Stimulated activated memory B cell treated with anti-CD40 and anti-IgM and Interleukin-4, amounts not matched to agents 10 μg/mL and 1 μg/mL and 100 μg/mL, for 72 hours (primary cell): ENCODE measurements around the gene NRL.

Source experiments
- ATAC-seq: fragments of 150-1000 bp; cut with Tn5 transposase; 2 replicates; pipeline ENCODE4 v1.10.0; 2021
- H3K27ac Mint-ChIP-seq: one replicate; pipeline ENCODE4 v1.8.0; 2022; ENCODE audit warnings: mild to moderate bottlenecking, mixed read lengths
- H3K27me3 Mint-ChIP-seq: one replicate; pipeline ENCODE4 v1.8.0; 2022; ENCODE audit warnings: mixed read lengths
- H3K36me3 Mint-ChIP-seq: one replicate; pipeline ENCODE4 v1.8.0; 2022; ENCODE audit warnings: mixed read lengths
- H3K4me1 Mint-ChIP-seq: one replicate; pipeline ENCODE4 v1.8.0; 2022; ENCODE audit warnings: mixed read lengths
- H3K4me3 Mint-ChIP-seq: one replicate; pipeline ENCODE4 v1.8.0; 2022; ENCODE audit warnings: mild to moderate bottlenecking, moderate library complexity, mixed read lengths
- H3K9me3 Mint-ChIP-seq: one replicate; pipeline ENCODE4 v1.8.0; 2022; ENCODE audit warnings: mixed read lengths

NRL gene

GRCh38 chr14:24103451-24103850 lies 11.3 kb downstream of the NRL start:
- no peak overlapping the region for H3K4me3 Mint-ChIP-seq

DNA sequence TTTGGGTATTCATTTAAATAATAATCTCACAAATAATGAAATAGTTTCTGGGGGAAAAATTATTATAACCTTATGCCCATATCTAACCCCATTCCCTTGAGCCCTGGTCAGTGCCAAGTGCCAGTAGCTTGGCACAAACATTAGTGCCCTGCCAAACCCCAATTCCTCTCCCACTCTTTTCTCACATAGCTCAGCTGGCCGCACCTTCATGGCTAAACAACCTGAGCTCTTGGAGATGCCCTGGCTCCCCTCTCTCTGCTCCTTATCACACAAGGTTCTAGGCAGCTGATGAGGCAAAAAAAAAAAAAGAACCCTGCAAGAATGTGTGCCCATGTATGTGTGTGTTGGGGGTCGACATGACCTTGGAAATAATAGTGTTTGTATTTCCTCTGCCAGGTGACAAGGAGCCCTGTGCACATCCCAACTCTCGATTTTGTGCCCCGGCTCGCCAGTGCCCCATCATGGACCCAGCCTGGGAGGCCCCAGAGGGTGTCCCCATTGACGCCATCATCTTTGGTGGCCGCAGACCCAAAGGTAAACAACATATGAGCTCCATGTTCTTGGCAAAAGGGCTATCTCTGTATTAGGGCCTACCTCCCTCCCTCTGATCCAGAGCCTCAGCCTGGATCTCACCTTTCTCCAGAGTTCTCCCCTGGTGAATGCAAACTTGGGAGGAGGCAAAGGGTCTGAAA lies 12.2 kb downstream of the NRL start:
- Mint-ChIP-seq H3K36me3 (peaks cover 37% of the 10 kb centered on the region), H3K27me3 (no peaks in the 10 kb centered on the region), H3K9me3 (no peaks in the 10 kb centered on the region), H3K27ac (no peak overlapping the region), H3K4me1 (peaks cover 6% of the 10 kb centered on the region), H3K4me3 (no peak overlapping the region)
- no peak for ATAC-seq

More at GRCh38 chr14:24103451-24103850, 11.3 kb downstream of the NRL start:
- Mint-ChIP-seq H3K36me3 (peaks cover 37% of the 10 kb centered on the region), H3K27ac (no peak overlapping the region), H3K4me1 (peaks cover 7% of the 10 kb centered on the region), H3K9me3 (no peaks in the 10 kb centered on the region), H3K27me3 (no peaks in the 10 kb centered on the region)
- ATAC-seq = no peak

DNA sequence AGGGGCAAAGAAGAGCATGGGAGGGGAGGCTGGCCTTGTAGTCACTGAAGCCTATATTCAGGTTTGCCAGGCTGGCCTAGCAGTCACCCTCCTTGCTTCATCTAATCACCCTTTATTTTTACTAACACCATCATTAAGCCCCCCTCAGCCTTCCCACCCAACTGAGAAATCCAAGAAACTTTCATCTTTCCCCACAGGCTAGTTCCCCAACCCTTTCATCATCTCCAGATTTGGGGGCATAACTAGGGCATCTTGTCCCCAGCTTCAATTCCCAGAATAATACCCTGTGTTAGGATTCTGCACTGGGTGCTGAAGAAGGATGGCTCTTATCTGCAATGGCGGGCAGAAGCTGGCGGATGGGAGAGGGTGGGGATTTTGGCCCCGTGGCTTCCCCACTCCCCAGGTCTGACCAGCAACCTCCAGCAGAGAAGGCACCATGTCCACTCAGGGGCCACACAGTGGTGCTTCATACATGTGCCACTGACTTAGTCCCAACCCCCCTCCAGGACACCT lies 13.7 kb downstream of the NRL start:
- Mint-ChIP-seq H3K36me3 (peaks cover 37% of the 10 kb centered on the region), H3K27ac (no peak overlapping the region), H3K9me3 (no peaks in the 10 kb centered on the region), H3K27me3 (no peaks in the 10 kb centered on the region), H3K4me3 (no peak overlapping the region), H3K4me1 (peaks cover 11% of the 10 kb centered on the region)
- no peak for ATAC-seq

- H3K27ac Mint-ChIP-seq = no peak overlapping the region
- peaks cover 14% of the 10 kb centered on the region for H3K4me1 Mint-ChIP-seq
- peaks cover 38% of the 10 kb centered on the region for H3K36me3 Mint-ChIP-seq
- no peaks in the 10 kb centered on the region for H3K9me3 Mint-ChIP-seq
- ATAC-seq = no peak
- H3K27me3 Mint-ChIP-seq = no peaks in the 10 kb centered on the region
- H3K4me3 Mint-ChIP-seq = no peak overlapping the region
Measured at GRCh38 chr14:24100197-24100981, 14.4 kb downstream of the NRL start.

DNA sequence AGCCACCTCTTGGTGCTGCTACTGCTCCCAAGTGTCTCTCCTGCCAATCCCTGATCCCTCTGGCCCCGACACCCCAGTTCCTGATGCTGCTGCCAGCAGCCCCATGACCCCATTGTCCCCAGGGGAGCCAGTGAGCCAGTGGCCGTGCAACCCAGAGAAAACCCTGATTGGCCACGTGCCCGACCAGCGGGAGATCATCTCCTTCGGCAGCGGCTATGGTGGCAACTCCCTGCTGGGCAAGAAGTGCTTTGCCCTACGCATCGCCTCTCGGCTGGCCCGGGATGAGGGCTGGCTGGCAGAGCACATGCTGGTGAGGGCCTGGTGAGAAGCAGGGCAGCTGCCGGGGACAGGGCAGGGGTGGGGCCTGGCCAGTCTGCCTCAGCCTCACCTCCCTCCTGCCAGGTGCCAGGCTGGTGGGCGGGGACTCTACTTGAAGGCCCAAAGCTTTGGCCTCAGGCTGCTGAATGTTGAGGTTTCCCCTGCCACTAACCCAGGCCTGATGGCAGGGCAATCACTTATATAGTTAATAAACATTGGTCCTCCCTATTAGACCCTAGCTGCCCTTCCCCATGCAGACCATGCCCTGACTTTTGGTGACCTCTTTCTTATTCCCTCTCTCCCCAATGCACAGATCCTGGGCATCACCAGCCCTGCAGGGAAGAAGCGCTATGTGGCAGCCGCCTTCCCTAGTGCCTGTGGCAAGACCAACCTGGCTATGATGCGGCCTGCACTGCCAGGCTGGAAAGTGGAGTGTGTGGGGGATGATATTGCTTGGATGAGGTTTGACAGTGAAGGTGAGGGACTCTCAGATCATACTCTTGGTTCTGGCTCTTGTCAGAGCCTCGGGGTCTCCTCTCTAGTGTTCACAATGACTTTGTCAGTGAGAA lies 15.6 kb downstream of the NRL start:
- no peak overlapping the region for H3K4me3 Mint-ChIP-seq
- H3K9me3 Mint-ChIP-seq = no peaks in the 10 kb centered on the region
- peaks cover 30% of the 10 kb centered on the region for H3K36me3 Mint-ChIP-seq
- peaks cover 21% of the 10 kb centered on the region for H3K4me1 Mint-ChIP-seq
- H3K27me3 Mint-ChIP-seq = no peaks in the 10 kb centered on the region
- ATAC-seq = no peak
- H3K27ac Mint-ChIP-seq = no peak overlapping the region

DNA sequence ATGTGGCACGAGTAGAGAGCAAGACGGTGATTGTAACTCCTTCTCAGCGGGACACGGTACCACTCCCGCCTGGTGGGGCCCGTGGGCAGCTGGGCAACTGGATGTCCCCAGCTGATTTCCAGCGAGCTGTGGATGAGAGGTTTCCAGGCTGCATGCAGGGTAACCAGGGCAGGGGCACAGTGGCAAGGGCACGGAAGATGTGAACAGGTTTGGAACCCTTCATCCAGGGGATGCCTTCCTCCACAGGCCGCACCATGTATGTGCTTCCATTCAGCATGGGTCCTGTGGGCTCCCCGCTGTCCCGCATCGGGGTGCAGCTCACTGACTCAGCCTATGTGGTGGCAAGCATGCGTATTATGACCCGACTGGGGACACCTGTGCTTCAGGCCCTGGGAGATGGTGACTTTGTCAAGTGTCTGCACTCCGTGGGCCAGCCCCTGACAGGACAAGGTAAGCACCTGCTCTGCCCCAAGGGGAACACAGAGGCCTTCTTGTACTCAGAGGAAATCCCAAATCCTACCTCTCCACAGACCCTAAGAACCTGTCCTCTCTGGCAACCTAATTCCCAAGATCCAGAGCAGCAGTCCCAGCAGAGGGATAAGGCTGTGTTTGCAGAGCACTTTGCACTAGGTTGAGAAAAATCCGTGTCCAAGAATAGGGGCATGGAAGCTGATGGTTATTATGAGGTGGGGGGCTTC lies 16.4 kb downstream of the NRL start:
- Mint-ChIP-seq H3K36me3 (peaks cover 22% of the 10 kb centered on the region), H3K9me3 (no peaks in the 10 kb centered on the region), H3K4me3 (no peak overlapping the region), H3K27ac (no peak overlapping the region), H3K27me3 (no peaks in the 10 kb centered on the region), H3K4me1 (peaks cover 25% of the 10 kb centered on the region)
- no peak for ATAC-seq

GRCh38 chr14:24096545-24097181 lies 18.1 kb downstream of the NRL start:
- Mint-ChIP-seq H3K27ac (peak overlapping the region; percentile 97), H3K36me3 (peaks cover 13% of the 10 kb centered on the region), H3K9me3 (no peaks in the 10 kb centered on the region), H3K27me3 (no peaks in the 10 kb centered on the region), H3K4me1 (peaks cover 30% of the 10 kb centered on the region), H3K4me3 (peak overlapping the region; percentile 27)
- no peak for ATAC-seq

- H3K27ac Mint-ChIP-seq = peak overlapping the region; percentile 97
- H3K9me3 Mint-ChIP-seq = no peaks in the 10 kb centered on the region
- H3K36me3 Mint-ChIP-seq = peaks cover 13% of the 10 kb centered on the region
- peak overlapping the region; percentile 96 for H3K4me3 Mint-ChIP-seq
- no peaks in the 10 kb centered on the region for H3K27me3 Mint-ChIP-seq
- H3K4me1 Mint-ChIP-seq = peaks cover 35% of the 10 kb centered on the region
- ATAC-seq = peak; percentile 87
Measured at GRCh38 chr14:24095271-24096068, 19.3 kb downstream of the NRL start.

GRCh38 chr14:24094841-24095270 lies 19.9 kb downstream of the NRL start:
- H3K4me3 Mint-ChIP-seq = peak overlapping the region; percentile 96
- peak; percentile 0 for ATAC-seq
- H3K27me3 Mint-ChIP-seq = no peaks in the 10 kb centered on the region
- peak overlapping the region; percentile 97 for H3K27ac Mint-ChIP-seq
- peaks cover 39% of the 10 kb centered on the region for H3K4me1 Mint-ChIP-seq
- H3K36me3 Mint-ChIP-seq = peaks cover 8% of the 10 kb centered on the region
- no peaks in the 10 kb centered on the region for H3K9me3 Mint-ChIP-seq

DNA sequence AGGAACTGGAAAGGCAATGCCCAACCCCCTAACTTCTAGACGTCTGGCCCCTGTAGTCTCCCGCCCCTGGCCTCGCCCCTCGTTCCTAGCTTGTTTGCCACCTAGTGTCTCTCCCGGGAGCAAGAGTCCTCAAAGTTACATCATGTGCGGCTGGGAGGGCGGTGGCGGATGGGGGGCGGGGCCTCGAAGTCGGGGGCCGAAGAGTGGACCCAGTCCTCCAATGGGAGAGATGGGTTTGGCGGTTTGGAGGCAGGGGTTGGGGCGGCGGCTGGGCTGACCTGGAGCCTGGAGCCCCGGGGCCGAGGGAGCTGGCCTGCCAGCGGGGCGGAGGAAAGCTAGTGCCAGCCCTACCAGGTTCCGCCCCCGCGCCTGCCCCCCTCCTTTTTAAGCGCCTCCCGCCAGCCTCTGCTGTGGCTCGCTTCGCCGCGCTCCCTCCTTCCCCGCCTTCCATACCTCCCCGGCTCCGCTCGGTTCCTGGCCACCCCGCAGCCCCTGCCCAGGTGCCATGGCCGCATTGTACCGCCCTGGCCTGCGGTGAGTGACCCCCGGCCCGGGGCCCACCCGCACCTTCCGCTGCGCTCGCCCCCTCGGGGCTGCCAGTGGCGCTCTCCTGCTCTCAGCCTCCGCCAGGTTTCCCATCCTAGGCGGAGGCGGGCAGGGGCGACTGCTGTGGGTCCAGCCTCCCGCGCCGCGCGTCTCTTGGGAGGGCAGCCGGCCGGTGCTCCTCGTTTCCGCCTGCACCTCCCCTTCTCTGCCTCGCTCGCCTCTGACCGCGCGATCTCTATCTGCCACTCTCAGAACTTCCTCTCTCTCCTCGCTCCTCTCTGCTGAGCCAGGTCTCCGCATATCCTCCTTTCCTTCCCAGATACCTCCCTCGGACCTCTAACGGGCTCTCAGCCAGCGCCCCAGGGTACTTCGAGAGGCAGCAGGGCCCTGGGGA lies 20.6 kb downstream of the NRL start, which contains the start of gene PCK2:
Gene PCK2, plus strand, starts transcription at position 411 of the 940 bp plus-strand sequence. Its CDS starts 95 bp downstream, at position 506.
- no peaks in the 10 kb centered on the region for H3K27me3 Mint-ChIP-seq
- H3K36me3 Mint-ChIP-seq = peaks cover 4% of the 10 kb centered on the region
- ATAC-seq = peak; percentile 81
- H3K4me1 Mint-ChIP-seq = peaks cover 39% of the 10 kb centered on the region
- peak within 1 kb of the TSS; percentile 97 for H3K27ac Mint-ChIP-seq
- H3K4me3 Mint-ChIP-seq = peak within 1 kb of the TSS; percentile 96
- H3K9me3 Mint-ChIP-seq = no peaks in the 10 kb centered on the region

DNA sequence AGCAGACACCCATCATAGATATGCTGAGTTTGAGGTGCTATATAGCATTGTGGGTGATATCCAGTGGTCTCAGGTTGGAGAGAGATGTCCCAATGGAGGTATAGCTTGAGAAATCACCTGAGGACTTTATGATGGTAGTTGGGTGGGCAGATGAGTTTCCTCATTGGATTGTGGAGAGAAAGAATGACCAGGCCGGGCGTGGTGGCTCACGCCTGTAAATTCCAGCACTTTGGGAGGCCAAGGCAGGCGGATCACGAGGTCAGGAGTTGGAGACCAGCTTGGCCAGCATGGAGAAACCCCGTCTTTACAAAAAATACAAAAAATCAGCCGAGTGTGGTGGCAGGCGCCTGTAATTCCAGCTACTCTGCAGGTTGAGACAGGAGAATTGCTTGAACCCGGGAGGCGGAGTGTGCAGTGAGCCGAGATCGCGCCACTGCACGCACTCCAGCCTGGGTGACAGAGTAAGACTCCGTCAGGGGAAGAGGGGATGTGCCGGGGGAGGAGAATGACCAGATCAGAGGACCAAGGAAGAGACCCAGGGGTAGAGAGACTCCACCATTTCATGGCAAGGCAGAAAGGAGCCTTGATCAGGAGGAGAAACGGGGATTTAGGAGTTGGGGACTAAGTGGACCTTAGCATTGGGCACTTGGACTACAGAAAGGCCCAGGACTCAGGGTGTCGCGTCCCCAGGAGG lies 21.4 kb downstream of the NRL start:
- Mint-ChIP-seq H3K27ac (peak overlapping the region; percentile 97), H3K4me1 (peaks cover 39% of the 10 kb centered on the region), H3K9me3 (no peaks in the 10 kb centered on the region), H3K4me3 (peak overlapping the region; percentile 96), H3K27me3 (no peaks in the 10 kb centered on the region), H3K36me3 (peaks cover 4% of the 10 kb centered on the region)
- no peak for ATAC-seq

DNA sequence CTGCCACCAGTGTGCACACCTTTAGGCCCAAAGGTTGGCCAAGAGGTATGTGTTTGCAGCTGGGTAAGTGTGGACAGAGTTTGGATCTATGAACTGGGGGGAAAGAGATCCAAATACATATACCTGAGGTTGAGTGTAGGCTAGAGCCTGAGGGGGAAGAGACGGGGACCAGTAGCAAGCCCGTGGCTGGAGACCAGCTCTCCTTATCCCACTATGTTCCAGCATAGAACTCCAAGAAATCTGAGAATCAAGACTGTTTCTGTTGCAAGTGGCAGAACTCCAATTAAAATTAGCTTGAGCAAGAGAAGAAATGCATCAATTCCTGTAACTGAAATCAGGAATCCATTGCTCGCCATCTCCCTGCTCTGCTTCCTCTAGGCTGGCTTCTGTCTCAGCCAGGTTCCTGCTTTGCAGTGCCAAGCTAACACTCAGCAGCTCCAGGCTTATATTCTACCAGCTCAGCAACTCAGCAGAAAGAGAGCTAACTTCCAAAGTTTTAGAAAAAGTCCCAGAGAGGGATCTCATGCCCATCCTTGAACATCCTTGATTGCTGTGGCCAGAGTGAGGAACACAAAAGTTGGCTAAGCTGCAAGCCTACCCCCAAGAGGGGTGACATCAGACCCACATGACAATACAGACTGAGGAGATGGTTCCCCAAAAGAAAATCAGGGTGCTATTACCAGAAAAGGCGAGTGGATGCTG lies 22.1 kb downstream of the NRL start:
- Mint-ChIP-seq H3K4me3 (peak overlapping the region; percentile 96), H3K9me3 (no peaks in the 10 kb centered on the region), H3K27me3 (no peaks in the 10 kb centered on the region), H3K4me1 (peaks cover 39% of the 10 kb centered on the region), H3K27ac (peak overlapping the region; percentile 97), H3K36me3 (peaks cover 4% of the 10 kb centered on the region)
- no peak for ATAC-seq
